Effector CD8-positive, alpha-beta T cell (primary cell): ENCODE results near the gene GLB1L2.

Experiments
- DNase-seq: peaks from one replicate; lab custom pipeline; 2025; lab: John Stamatoyannopoulos, UW

GLB1L2 gene

GRCh38 chr11:134367781-134368180, 36.0 kb downstream of the GLB1L2 start:
- no peak for DNase-seq

DNA sequence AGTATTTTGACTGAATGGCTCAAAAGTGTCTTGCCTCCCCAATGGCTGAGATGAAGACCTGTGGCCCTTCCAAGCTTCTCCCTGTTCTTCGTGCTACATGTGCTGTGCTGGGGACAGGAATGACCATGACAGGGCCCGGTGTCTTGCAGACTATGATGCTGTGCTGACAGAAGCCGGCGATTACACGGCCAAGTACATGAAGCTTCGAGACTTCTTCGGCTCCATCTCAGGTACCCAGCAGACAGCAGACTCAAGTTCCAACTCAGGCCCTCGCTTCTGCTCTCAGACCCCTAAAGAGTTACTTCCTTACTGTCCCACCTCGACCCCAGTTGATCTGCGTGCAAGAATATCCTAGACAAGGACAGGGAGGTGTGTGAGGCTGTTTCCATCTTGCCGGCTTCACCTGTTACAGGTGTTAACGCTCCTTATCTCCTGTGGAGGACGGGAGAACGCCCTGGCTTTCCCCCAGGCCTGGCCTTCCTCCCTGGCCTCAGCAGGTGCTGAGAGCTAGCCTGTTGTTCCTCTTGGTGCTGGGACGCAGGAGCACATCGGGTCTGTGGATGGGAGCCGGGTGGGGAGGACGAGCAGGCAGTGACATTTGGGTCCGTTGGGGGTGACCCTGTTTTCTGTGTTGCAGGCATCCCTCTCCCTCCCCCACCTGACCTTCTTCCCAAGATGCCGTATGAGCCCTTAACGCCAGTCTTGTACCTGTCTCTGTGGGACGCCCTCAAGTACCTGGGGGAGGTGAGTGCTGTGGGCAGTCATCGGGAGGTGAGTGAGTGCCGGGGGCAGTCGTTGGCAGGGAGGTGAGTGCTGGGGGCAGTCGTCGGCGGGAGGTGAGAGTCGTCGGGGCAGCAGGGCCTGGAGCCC, 38.1 kb downstream of the GLB1L2 start:
- no peak for DNase-seq

DNA sequence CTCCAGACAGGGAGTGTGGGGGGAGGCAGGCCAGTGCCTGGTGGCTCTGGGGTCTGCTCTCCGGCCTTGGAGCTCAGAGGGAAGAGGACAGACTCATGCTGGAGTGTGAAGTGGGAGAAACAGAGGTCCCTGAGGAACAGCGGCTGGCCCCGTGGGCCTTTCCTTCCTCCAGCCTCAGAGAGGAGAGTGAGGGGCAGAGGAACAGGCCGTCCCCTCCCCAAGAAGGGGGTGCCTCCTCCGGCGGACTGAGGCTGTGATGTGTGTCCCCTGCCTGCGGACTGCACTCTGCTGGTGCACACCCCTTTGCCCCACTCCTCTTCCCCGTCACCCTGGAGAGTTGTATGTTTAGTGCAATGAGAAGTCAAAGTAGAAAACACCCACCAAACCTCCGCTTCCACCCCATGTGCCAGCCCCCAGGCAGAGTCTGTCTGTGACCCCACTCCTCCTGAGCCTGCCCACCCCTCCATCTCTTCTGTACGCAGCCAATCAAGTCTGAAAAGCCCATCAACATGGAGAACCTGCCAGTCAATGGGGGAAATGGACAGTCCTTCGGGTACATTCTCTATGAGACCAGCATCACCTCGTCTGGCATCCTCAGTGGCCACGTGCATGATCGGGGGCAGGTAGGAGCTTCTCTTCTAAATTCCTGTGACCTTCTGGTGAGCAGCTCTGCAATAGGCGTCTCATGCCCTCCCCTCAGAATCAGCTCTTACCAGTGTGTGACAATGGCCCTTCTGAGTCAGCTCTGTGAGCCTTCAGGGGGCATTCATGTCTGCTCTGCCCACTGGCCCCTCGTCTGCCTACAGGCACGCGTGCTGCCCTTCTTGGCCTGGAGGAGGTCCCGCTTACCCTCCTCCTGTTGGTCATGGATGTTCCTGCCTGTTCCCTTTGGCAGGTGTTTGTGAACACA, 39.0 kb downstream of the GLB1L2 start:
- no peak for DNase-seq

DNA sequence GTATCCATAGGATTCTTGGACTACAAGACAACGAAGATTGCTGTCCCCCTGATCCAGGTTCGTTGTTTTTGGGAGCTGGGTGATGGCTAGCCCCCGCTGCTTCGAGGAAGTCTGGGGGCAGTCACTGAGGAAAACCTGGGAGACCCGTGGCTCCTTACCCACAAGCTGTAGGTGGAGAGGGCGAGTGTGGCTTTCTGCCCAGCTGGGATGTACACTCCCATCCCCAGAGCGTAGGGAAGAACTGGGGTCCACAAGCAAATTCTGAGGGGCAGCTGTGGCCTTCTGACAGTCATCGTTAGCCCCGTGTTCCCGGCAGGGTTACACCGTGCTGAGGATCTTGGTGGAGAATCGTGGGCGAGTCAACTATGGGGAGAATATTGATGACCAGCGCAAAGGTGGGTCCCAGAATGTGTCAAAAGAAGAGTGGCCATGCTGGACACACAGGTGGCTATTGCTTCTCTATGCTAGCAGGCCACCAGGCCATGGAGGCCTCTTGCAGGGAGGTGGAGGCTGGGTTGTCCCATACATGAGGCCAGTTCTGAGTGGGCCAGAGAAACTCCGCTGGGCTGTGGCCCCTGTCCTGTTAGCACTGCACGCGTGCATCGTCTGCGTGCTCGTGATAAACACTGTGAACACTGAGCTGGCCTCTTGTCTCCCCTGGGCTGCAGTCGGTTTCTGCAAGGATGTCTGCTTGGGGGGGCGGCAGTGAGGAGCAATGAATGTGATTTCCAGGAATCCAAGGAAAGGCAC, 39.8 kb downstream of the GLB1L2 start:
- no peak for DNase-seq

GRCh38 chr11:134372536-134372935, 40.7 kb downstream of the GLB1L2 start:
- DNase-seq, result no peak

DNA sequence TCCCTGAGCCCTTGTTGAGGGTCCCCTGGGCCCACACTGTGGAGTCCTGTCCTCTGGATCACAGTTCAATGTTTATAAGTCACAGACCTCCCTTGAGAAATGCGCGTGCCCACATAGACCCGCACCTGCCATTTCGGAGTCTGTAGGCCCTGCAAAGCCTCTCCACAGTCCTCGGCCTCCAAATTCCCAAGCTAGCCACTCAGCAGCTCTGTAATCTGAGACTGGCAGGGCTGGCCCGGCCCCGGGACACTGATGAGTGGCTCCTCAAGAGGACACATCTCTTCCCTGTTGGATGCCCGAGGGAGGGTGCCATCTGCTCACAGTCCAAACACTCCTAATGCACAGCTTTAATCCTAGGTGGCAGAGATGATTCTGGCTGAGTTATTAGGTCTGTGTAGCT, 41.2 kb downstream of the GLB1L2 start:
- DNase-seq, result no peak

DNA sequence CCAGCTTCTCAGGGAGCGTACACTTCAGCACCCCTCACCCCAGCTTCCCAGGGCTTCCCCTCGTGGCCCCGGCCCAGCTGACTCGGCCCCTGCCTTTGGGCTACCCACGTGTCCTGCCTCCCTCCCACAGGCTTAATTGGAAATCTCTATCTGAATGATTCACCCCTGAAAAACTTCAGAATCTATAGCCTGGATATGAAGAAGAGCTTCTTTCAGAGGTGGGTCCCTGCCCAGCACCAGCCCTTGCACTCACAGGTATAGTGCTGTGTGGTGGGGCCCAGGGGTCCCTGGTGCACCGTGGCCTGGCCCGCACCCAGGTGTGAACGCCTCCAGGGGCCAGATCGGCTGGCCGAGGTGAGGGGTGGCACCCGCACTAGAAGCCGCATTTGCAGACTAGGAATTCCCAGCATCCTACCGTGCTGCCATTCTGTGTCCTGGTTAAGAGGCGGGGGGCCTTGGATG, 41.8 kb downstream of the GLB1L2 start:
- no peak for DNase-seq

DNA sequence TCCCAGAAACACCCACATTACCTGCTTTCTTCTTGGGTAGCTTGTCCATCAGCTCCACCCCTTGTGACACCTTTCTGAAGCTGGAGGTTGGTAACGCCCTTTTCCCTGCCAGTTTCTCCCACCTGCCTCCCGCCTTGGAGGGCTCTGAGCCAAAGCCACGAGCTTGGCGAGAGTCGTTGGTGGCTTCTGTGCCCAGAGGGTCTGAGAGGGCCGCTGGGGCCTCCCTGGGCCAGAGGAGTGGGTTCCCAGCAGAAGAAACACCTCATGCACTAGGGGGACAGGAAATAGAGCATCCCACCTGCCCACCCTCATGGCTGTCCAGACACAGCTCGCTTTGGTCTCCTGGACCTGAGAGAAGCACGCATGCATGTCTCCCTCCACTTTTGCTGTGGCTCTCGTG, 42.4 kb downstream of the GLB1L2 start:
- no peak for DNase-seq

GRCh38 chr11:134374891-134375550, 43.2 kb downstream of the GLB1L2 start:
- DNase-seq, result no peak

DNA sequence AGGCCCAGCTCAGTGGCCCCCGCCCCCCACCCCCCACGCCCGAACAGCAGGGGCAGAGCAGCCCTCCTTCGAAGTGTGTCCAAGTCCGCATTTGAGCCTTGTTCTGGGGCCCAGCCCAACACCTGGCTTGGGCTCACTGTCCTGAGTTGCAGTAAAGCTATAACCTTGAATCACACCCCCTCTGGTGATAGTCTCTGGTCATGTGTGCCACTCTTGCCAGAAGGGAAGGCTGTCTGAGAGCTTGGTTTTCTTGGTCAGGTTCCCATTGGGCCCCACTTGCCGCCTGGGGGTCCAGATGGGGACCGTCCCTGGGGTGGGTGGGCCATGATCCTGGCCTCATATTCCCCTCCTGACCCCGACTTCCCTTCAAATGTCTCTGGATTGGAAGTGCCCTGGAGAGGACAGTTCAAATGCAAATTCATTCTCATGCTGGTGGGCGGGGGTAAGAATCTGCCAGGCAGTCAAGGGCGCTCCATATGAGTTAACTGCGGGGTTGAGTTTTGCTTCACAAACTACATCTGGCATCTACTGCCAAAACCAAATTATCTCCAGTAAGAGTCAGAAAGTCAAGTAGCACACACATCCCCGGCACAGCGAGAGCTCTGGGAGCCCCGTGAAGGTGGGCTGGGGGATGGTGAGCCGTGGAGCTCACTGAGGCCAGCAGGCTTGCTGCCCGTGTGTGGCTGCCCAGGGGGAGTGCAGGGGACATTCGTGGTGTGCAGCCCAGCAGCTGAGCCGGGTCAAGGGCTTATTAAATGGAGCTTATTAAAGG, 44.5 kb downstream of the GLB1L2 start:
- no peak for DNase-seq

DNA sequence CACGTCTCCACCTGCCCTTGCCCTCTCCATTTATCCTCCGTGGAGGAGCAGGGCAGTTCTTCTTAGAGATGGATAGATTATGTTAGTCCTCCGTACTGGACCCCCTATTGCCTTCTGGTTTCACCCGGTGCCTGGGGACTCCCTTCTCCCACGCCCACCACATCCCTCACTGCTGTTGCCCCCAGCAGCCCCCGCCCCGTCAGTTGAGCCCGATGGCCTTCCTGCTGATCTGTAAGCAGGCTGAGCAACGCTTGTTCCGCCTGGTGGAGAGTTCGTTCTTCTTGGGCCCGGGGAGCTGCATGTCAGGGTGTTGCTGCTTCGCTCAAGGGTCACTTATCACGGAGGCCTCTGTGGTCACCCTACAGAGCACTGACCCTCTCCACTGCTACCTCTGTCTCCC, 46.1 kb downstream of the GLB1L2 start:
- DNase-seq, result no peak

DNA sequence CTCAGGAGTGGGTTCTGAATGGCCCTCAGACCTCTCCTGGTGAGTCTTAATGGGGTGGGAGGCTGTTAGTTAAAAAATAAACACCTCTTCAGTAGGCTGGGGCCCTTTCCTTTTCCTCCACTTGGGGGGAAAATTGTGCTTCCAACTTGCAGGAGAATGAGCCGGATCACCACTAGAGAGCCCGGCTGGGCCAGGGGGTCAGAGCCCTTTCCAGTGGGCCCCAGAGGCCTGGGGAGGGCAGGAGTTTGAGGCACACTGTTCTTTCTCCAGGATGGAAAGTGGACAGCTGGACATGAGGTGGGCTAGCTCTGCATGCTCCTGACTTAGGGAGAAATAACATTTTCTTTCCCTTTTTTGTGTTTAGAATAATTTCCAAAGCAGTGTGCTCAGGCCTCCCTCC, 47.5 kb downstream of the GLB1L2 start:
- no peak for DNase-seq

DNA sequence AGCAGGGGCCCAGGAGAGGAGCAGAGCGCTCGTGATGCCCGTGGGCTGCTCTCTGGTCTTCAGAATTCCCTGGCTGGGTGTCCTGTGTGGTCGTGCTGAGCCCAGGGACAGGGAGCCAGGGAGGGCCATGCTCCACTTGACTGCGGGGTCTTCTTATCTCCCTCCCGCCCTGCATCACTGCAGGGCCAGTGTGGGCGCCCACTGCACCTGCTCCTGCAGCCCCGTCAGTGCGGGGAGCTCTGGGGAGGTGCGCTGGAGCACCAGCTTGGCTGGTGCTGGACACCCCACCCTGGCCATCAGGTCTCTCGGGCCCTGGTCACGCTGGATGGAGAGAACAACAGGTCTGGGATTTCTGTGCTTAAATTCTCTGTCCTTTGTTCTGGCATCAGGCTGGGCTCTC, 48.4 kb downstream of the GLB1L2 start:
- DNase-seq, result no peak

GRCh38 chr11:134380785-134381184, 49.0 kb downstream of the GLB1L2 start:
- no peak for DNase-seq

DNA sequence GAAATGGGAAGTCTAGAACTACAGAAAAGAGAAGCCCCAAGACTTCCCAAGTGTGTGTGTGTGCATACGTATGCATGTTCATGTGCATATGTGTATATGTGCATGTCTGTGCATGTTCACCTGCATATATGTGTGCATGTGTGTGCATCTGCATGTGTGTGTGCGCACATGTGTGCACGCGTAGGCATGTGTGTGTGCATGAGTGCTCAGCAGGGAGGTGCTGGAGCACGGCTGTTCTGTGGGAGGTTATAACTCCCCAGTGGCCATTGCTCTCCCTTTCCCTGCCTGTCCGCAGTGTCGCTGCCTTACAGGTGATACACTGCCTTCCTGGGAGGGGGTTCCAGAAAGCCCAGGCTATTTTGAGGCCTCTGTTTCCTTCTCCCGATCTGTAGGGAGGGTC, 50.5 kb downstream of the GLB1L2 start:
- DNase-seq, result no peak

- DNase-seq, result no peak
Observed at GRCh38 chr11:134382830-134383229, 51.0 kb downstream of the GLB1L2 start.

GRCh38 chr11:134383576-134384221, 51.9 kb downstream of the GLB1L2 start:
- DNase-seq, result no peak

GRCh38 chr11:134384406-134384805, 52.6 kb downstream of the GLB1L2 start:
- no peak for DNase-seq

- DNase-seq, result no peak
Observed at GRCh38 chr11:134385171-134385570, 53.4 kb downstream of the GLB1L2 start.
